Smooth muscle cell (in vitro differentiated cells): ENCODE data around the gene SLC5A10. TPM values are rescaled to one million over a fixed set of nuclear protein-coding genes. Genes with fewer than 3 reads are reported as not detected.

Source experiments
- DNase-seq: peaks from one replicate; lab custom pipeline; 2025; ENCODE audit not compliant: unreplicated experiment; lab: John Stamatoyannopoulos, UW
- H2AFZ ChIP-seq: fragments of 200-600 bp; sonication (generic); 2 replicates; pipeline ENCODE4 v1.6.0; 2016; ENCODE audit warnings: antibody characterized with exemption, low read depth, mild to moderate bottlenecking
- H3F3A ChIP-seq: fragments of 200-600 bp; sonication (generic); 2 replicates; pipeline ENCODE4 v1.6.0; 2017; ENCODE audit warnings: antibody characterized with exemption, low read depth
- H3K27ac ChIP-seq: fragments of 200-600 bp; sonication (generic); 2 replicates; pipeline ENCODE4 v1.5.1; 2016; ENCODE audit warnings: low read depth, mild to moderate bottlenecking
- H3K27me3 ChIP-seq: fragments of 200-600 bp; sonication (generic); 2 replicates; pipeline ENCODE4 v1.6.1; 2016; ENCODE audit warnings: low read depth, mild to moderate bottlenecking
- H3K36me3 ChIP-seq: fragments of 200-600 bp; sonication (generic); 2 replicates; pipeline ENCODE4 v1.5.1; 2016; ENCODE audit warnings: low read depth
- H3K4me1 ChIP-seq: fragments of 200-600 bp; sonication (generic); 2 replicates; pipeline ENCODE4 v1.5.1; 2016; ENCODE audit warnings: low read depth
- H3K4me2 ChIP-seq: fragments of 200-600 bp; sonication (generic); 2 replicates; pipeline ENCODE4 v1.6.0; 2016; ENCODE audit warnings: mild to moderate bottlenecking
- H3K4me3 ChIP-seq: fragments of 200-600 bp; sonication (generic); 2 replicates; pipeline ENCODE4 v1.5.1; 2016; ENCODE audit warnings: mild to moderate bottlenecking
- H3K79me2 ChIP-seq: fragments of 200-600 bp; sonication (generic); 2 replicates; pipeline ENCODE4 v1.6.0; 2016; ENCODE audit warnings: low read depth, mild to moderate bottlenecking
- H3K9ac ChIP-seq: fragments of 200-600 bp; sonication (generic); 2 replicates; pipeline ENCODE4 v1.6.0; 2016; ENCODE audit warnings: low read depth
- H3K9me3 ChIP-seq: fragments of 200-600 bp; sonication (generic); replicated peaks from 2 replicates; pipeline ENCODE4 v1.5.1; 2016; ENCODE audit warnings: low read depth
- H4K20me1 ChIP-seq: fragments of 200-600 bp; sonication (generic); 2 replicates; pipeline ENCODE4 v1.6.0; 2016; ENCODE audit warnings: low read depth
- CTCF ChIP-seq: fragments of 200-600 bp; sonication (generic); IDR thresholded peaks from 2 replicates; pipeline ENCODE4 v1.5.1; 2017; ENCODE audit warnings: borderline replicate concordance, mild to moderate bottlenecking, antibody characterized with exemption; ENCODE audit not compliant: insufficient read depth, poor library complexity, severe bottlenecking
- WGBS: methylation state at CpG from one replicate; pipeline ENCODE4 v1.1.7; 2016; ENCODE audit warnings: low lambda C conversion rate; 5-methylcytosine and 5-hydroxymethylcytosine counted together
- polyA plus RNA-seq: library from polyadenylated mRNA; unstranded; fragments of >200 nt; fragmentation: Nextera tagmentation; extraction: Ambion mirVana; gene quantifications from 2 replicates; pipeline ENCODE4 v1.2.1, GENCODE V29; 2016
- total RNA-seq: library from RNA; depleted of rRNA; stranded (reverse); fragments of >200 nt; gene quantifications from 2 replicates; pipeline ENCODE4 v1.2.3, GENCODE V29; 2014

SLC5A10 gene
- total and polyA plus RNA-seq, 2 experiments from 2014 or later, result not detected

- Histone ChIP-seq H4K20me1 (no peaks in the 10 kb centered on the region), H3K4me3 (no peak overlapping the region), H3K4me2 (no peak overlapping the region), H3K9me3 (no peaks in the 10 kb centered on the region), H3K27ac (no peak overlapping the region), H2AFZ (no peak overlapping the region), H3K27me3 (no peaks in the 10 kb centered on the region), H3K36me3 (no peaks in the 10 kb centered on the region), H3K4me1 (peaks cover 12% of the 10 kb centered on the region), H3K79me2 (no peaks in the 10 kb centered on the region), H3F3A (no peaks in the 10 kb centered on the region), H3K9ac (no peak overlapping the region)
- no peak for TF ChIP-seq CTCF
- 93% methylated on average over 4 of the region's 4 CpGs for whole genome bisulfite sequencing
- no peak for DNase-seq
These were observed 5.9 kb downstream of the SLC5A10 start for GRCh38 chr17:18957831-18958230.

DNA sequence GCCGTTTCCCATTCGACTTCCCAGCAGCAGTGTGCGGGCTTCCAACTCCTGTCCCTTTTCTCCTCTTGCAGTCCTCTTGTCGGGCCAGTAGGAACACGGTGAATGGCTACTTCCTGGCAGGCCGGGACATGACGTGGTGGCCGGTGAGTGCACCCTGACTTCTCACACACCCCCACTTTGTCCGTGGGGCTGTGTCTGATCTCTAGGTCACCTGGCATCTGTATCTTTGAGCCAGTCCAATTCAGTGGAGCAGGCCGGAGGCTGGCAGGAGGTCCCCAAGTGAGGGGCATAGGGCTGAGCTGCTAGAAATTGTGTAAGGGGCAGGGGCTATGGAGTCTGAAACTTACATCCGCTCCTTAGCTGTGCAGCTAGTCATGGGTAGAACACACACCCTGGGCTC, 6.6 kb downstream of the SLC5A10 start:
- no peak for TF ChIP-seq CTCF
- H2AFZ ChIP-seq, result no peak overlapping the region
- 92% methylated on average over 11 of the region's 11 CpGs for WGBS
- no peaks in the 10 kb centered on the region for H3K36me3 ChIP-seq
- H3K4me3 ChIP-seq, result no peak overlapping the region
- H3K9ac ChIP-seq, result no peak overlapping the region
- peaks cover 12% of the 10 kb centered on the region for H3K4me1 ChIP-seq
- no peak for DNase-seq
- no peaks in the 10 kb centered on the region for H3K27me3 ChIP-seq
- no peaks in the 10 kb centered on the region for H4K20me1 ChIP-seq
- H3K27ac ChIP-seq, result no peak overlapping the region
- H3K9me3 ChIP-seq, result no peaks in the 10 kb centered on the region
- no peak overlapping the region for H3K4me2 ChIP-seq
- no peaks in the 10 kb centered on the region for H3K79me2 ChIP-seq
- no peaks in the 10 kb centered on the region for H3F3A ChIP-seq

GRCh38 chr17:18959071-18959844, 7.3 kb downstream of the SLC5A10 start:
- Histone ChIP-seq H3K36me3 (no peaks in the 10 kb centered on the region), H3K9me3 (no peaks in the 10 kb centered on the region), H3K79me2 (no peaks in the 10 kb centered on the region), H3K9ac (no peak overlapping the region), H4K20me1 (no peaks in the 10 kb centered on the region), H3K4me1 (peaks cover 12% of the 10 kb centered on the region), H2AFZ (no peak overlapping the region), H3K27ac (no peak overlapping the region), H3F3A (no peaks in the 10 kb centered on the region), H3K4me3 (no peak overlapping the region), H3K27me3 (no peaks in the 10 kb centered on the region), H3K4me2 (no peak overlapping the region)
- WGBS, result 86% methylated on average over 21 of the region's 22 CpGs
- TF ChIP-seq CTCF, result no peak
- DNase-seq, result no peak

DNA sequence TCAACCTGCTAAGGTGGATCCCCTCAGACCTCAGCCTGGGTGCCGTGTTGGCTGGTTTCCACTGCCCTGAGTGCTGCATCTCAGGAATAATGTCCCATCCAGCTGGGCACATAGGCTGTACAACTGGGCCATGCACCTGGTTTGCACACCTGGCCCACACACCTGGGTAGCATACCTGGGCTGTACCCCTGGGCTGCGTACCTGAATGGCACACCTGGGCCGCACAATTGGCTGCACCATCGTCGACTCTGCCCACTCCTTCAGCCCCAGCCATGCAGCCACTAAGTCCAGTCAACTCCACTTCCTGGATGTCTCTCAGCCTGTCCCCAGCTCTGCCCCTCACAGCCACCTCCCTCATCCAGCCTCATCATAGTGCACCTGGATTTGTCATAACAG, 7.9 kb downstream of the SLC5A10 start:
- 100% methylated on average over 5 of the region's 5 CpGs for WGBS
- H3K4me1 ChIP-seq, result peaks cover 12% of the 10 kb centered on the region

More for the DNA sequence above, 7.9 kb downstream of the SLC5A10 start:
- no peaks in the 10 kb centered on the region for H3K36me3 ChIP-seq
- H2AFZ ChIP-seq, result no peak overlapping the region
- no peaks in the 10 kb centered on the region for H3K27me3 ChIP-seq
- DNase-seq, result no peak
- no peaks in the 10 kb centered on the region for H4K20me1 ChIP-seq
- no peaks in the 10 kb centered on the region for H3K9me3 ChIP-seq
- H3K4me3 ChIP-seq, result no peak overlapping the region
- H3K27ac ChIP-seq, result no peak overlapping the region
- H3K4me2 ChIP-seq, result no peak overlapping the region
- H3K9ac ChIP-seq, result no peak overlapping the region
- H3F3A ChIP-seq, result no peaks in the 10 kb centered on the region
- TF ChIP-seq CTCF, result no peak
- H3K79me2 ChIP-seq, result no peaks in the 10 kb centered on the region
